GM18858 (cell line): ENCODE data around the gene SNN.

Source experiments
- ATAC-seq: cut with Tn5 transposase; IDR thresholded peaks from one replicate; pipeline ENCODE4 v1.9.1; 2021; ENCODE audit not compliant: unreplicated experiment

SNN gene

GRCh38 chr16:11696266-11697012 is 28.2 kb downstream of the SNN start:
- no peak for ATAC-seq

- ATAC-seq = no peak
These were observed 29.1 kb downstream of the SNN start for GRCh38 chr16:11697319-11697718.

GRCh38 chr16:11698271-11698689 is 30.0 kb downstream of the SNN start:
- ATAC-seq = no peak

GRCh38 chr16:11699234-11699894 is 31.1 kb downstream of the SNN start:
- no peak for ATAC-seq

GRCh38 chr16:11700264-11701029 is 32.2 kb downstream of the SNN start:
- ATAC-seq = no peak

- no peak for ATAC-seq
These were observed 37.2 kb downstream of the SNN start for GRCh38 chr16:11705311-11706025.

GRCh38 chr16:11706180-11706742 is 38.0 kb downstream of the SNN start:
- no peak for ATAC-seq

GRCh38 chr16:11707679-11708197 is 39.5 kb downstream of the SNN start:
- ATAC-seq = no peak

- ATAC-seq = no peak
These were observed 40.2 kb downstream of the SNN start for GRCh38 chr16:11708421-11708820.

GRCh38 chr16:11711662-11712061 is 43.4 kb downstream of the SNN start:
- ATAC-seq = no peak

GRCh38 chr16:11712122-11712521 is 43.9 kb downstream of the SNN start:
- ATAC-seq = no peak

GRCh38 chr16:11715246-11715947 is 47.1 kb downstream of the SNN start:
- ATAC-seq = no peak

- no peak for ATAC-seq
These were observed 48.1 kb downstream of the SNN start for GRCh38 chr16:11716336-11716735.

- no peak for ATAC-seq
These were observed 49.6 kb downstream of the SNN start for GRCh38 chr16:11717811-11718210.

- ATAC-seq = no peak
These were observed 50.9 kb downstream of the SNN start for GRCh38 chr16:11719171-11719570.

GRCh38 chr16:11719762-11720161 is 51.5 kb downstream of the SNN start:
- no peak for ATAC-seq

GRCh38 chr16:11721781-11722467 is 53.7 kb downstream of the SNN start:
- no peak for ATAC-seq

- ATAC-seq = no peak
These were observed 54.2 kb downstream of the SNN start for GRCh38 chr16:11722468-11722808.

GRCh38 chr16:11725457-11725856 is 57.2 kb downstream of the SNN start:
- ATAC-seq = no peak

GRCh38 chr16:11726008-11726407 is 57.8 kb downstream of the SNN start:
- ATAC-seq = no peak
